ENCODE data around the gene SRRM2.

The SRRM2 gene

DNA sequence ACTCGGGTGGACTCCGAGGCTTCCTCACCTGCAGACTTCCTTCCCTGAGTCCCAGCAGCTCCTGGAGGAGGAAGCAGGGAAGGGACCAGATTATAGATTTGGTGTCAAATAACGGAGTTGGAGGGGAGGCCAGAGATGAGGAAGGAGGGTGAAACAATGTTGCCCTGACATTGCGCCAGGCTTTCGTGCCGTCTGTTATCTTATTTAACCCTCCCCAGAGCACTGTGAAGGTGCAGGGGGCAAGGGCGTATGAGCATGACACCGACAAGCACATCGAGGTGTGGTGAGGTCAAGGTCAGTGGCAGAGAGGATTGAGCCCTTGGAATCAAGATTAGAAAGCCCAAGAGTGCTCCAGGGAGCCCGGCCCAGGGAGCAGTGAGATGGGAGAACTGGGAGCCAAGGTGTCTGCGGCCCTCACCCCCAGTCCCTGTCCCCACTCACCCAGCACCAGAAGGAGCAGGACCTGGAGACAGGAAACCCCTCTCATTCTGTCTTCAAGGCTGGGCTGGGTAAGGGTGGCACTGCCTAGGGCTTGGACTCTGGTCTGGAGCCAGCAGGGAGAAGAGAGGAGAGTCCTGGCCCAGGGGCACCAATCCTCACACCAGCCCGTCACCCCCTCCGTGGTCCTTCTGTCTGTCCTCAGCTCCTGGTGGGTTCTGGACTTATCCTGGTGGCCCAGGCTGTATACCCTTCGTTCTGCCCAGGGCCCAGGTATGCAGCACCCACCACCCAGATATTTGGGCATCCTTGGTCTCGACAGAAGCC is 33.8 kb downstream of the SRRM2 start:
- Histone ChIP-seq H3K9me3 (ENCODE audit: control insufficient read depth, low read length) (no peaks in the 10 kb centered on the region), H3K4me2 (ENCODE audit: low read length) (no peak overlapping the region), H3K27me3 (ENCODE audit: control insufficient read depth, insufficient read depth, low read length) (peaks cover 3% of the 10 kb centered on the region), H3K4me1 (peaks cover 12% of the 10 kb centered on the region), H2AFZ (peak overlapping the region; percentile 11), H3K36me3 (ENCODE audit: control insufficient read depth, insufficient read depth, low read length) (no peaks in the 10 kb centered on the region), H3K4me3 (ENCODE audit: low read depth, low read length) (no peak overlapping the region), H3K79me2 (no peaks in the 10 kb centered on the region), H3K9ac (no peak overlapping the region), H3K27ac (no peak overlapping the region)
- no peak for TF ChIP-seq CTCF (IDR thresholded peaks at IDR 0.05)

- TF ChIP-seq CTCF (IDR thresholded peaks at IDR 0.05): no peak
- Histone ChIP-seq H3K4me1 (peaks cover 12% of the 10 kb centered on the region), H3K9ac (no peak overlapping the region), H3K4me3 (ENCODE audit: low read depth, low read length) (no peak overlapping the region), H3K27me3 (ENCODE audit: control insufficient read depth, insufficient read depth, low read length) (peaks cover 3% of the 10 kb centered on the region), H3K9me3 (ENCODE audit: control insufficient read depth, low read length) (no peaks in the 10 kb centered on the region), H2AFZ (no peak overlapping the region), H3K27ac (no peak overlapping the region), H3K4me2 (ENCODE audit: low read length) (no peak overlapping the region), H3K36me3 (ENCODE audit: control insufficient read depth, insufficient read depth, low read length) (no peaks in the 10 kb centered on the region), H3K79me2 (no peaks in the 10 kb centered on the region)
Observed at GRCh38 chr16:2786826-2787151, 34.4 kb downstream of the SRRM2 start.

DNA sequence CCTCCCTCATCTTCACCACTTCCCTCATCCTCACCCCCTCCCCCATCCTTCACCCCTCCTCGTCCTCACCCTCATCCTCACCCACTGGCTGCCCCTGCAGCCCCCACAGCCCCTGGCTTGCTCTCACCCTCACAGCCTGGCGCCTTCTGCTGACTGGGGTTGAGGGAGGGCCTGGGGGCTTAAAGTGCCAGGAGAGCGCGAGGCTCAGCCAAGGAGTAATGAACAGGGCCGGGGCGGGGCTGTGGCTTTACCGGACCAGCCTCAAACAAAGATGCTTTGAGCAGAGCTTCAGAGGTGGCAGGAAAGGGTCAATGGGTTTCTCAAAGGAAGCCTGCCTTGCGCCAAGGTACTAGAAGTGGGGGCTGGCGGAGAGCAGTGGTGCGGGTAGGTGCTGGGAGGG is 35.0 kb downstream of the SRRM2 start, which contains the start of gene PRSS33:
PRSS33 (minus strand) TSS at position 155 of the 400 bp plus-strand sequence. CDS start 1,013 bp downstream, outside the sequence.
- no peak within 1 kb of the TSS for H2AFZ ChIP-seq
- H3K4me3 ChIP-seq (ENCODE audit: low read depth, low read length): no peak within 1 kb of the TSS
- no peak within 1 kb of the TSS for H3K9ac ChIP-seq
- no peaks in the 10 kb centered on the region for H3K9me3 ChIP-seq (ENCODE audit: control insufficient read depth, low read length)
- no peak for TF ChIP-seq CTCF (IDR thresholded peaks at IDR 0.05)
- no peak within 1 kb of the TSS for H3K4me2 ChIP-seq (ENCODE audit: low read length)
- peaks cover 12% of the 10 kb centered on the region for H3K4me1 ChIP-seq
- no peaks in the 10 kb centered on the region for H3K36me3 ChIP-seq (ENCODE audit: control insufficient read depth, insufficient read depth, low read length)
- H3K27me3 ChIP-seq (ENCODE audit: control insufficient read depth, insufficient read depth, low read length): peaks cover 3% of the 10 kb centered on the region
- H3K79me2 ChIP-seq: no peaks in the 10 kb centered on the region
- H3K27ac ChIP-seq: no peak within 1 kb of the TSS

DNA sequence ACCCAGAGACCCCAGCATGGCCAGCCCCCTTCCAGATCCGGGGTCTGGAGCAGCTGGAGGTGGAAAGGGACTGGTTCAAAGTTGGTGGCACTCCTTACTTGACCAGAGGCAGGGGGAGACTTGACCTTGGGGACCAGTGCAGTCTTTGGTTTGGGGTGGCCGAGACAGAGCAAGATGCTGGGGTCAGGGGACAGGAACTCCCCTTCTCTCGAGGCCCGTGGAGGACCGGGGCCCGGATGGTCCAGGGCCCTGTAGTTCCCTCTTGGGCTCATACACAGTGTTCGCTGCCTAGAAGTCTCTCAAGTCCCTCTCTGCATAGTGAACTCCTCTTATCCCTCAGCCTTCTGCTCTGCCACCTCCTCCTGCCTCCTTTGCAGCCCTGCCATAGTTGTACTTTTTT is 35.5 kb downstream of the SRRM2 start:
- H3K9me3 ChIP-seq (ENCODE audit: control insufficient read depth, low read length): no peaks in the 10 kb centered on the region
- no peak overlapping the region for H3K4me2 ChIP-seq (ENCODE audit: low read length)
- H3K27me3 ChIP-seq (ENCODE audit: control insufficient read depth, insufficient read depth, low read length): peaks cover 3% of the 10 kb centered on the region
- no peak overlapping the region for H3K9ac ChIP-seq
- H2AFZ ChIP-seq: no peak overlapping the region
- H3K4me3 ChIP-seq (ENCODE audit: low read depth, low read length): no peak overlapping the region
- H3K79me2 ChIP-seq: no peaks in the 10 kb centered on the region
- TF ChIP-seq CTCF (IDR thresholded peaks at IDR 0.05): no peak
- no peaks in the 10 kb centered on the region for H3K36me3 ChIP-seq (ENCODE audit: control insufficient read depth, insufficient read depth, low read length)
- H3K27ac ChIP-seq: no peak overlapping the region
- peaks cover 12% of the 10 kb centered on the region for H3K4me1 ChIP-seq

DNA sequence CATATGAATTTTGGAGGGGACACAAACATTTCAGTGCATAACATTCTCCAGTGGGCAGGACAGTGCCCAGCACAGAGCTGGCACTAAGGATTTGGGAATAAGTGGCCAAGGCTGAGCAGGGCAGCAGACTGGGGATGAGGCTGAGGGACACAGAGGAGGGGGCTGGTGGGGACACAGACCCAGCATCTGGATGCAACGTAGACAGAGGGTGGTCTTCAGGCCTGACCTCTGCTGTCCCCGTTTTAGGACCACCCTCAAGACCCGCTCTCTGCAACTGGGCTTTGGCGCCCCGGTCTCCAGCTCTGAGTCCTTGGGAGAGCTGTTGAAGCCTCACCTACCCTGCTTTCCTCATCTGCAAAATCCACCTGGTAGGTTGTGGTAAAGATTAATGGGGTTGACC is 38.2 kb downstream of the SRRM2 start:
- Histone ChIP-seq H3K4me1 (peaks cover 11% of the 10 kb centered on the region), H3K79me2 (no peaks in the 10 kb centered on the region), H3K4me2 (ENCODE audit: low read length) (no peak overlapping the region), H2AFZ (no peak overlapping the region), H3K4me3 (ENCODE audit: low read depth, low read length) (no peak overlapping the region), H3K9ac (no peak overlapping the region), H3K27ac (no peak overlapping the region), H3K9me3 (ENCODE audit: control insufficient read depth, low read length) (no peaks in the 10 kb centered on the region), H3K27me3 (ENCODE audit: control insufficient read depth, insufficient read depth, low read length) (no peaks in the 10 kb centered on the region), H3K36me3 (ENCODE audit: control insufficient read depth, insufficient read depth, low read length) (no peaks in the 10 kb centered on the region)
- no peak for TF ChIP-seq CTCF (IDR thresholded peaks at IDR 0.05)
